Measurements from ENCODE around the gene CAND2.
"Not testable (repeated sequence)": the region's sequence is repeated elsewhere in the genome, so short reads cannot be mapped to it uniquely, and the experiment has no call there.

Gene CAND2

GRCh38 chr3:12841149-12841969, 44.9 kb downstream of the CAND2 start, which contains the start of gene RPL32:
Gene RPL32, minus strand, starts transcription at chr3:12841565. Its CDS starts 1,328 bp downstream, at chr3:12840237.
- Histone ChIP-seq H3K9me3 (no peaks in the 10 kb centered on the region), H3K4me3 (ENCODE audit: low read depth, low read length) (peak within 1 kb of the TSS; percentile 98), H3K4me1 (no peaks in the 10 kb centered on the region), H3K36me3 (peaks cover 47% of the 10 kb centered on the region), H3K27me3 (no peaks in the 10 kb centered on the region)
- peak; percentile 78 for DNase-seq
- peak; percentile 69 for TF ChIP-seq CTCF (IDR thresholded peaks at IDR 0.05; ENCODE audit: low read depth, low read length)

- DNase-seq, result no peak
- Histone ChIP-seq H3K36me3 (peaks cover 41% of the 10 kb centered on the region), H3K4me3 (ENCODE audit: low read depth, low read length) (peak overlapping the region; percentile 98), H3K27me3 (no peaks in the 10 kb centered on the region), H3K4me1 (no peaks in the 10 kb centered on the region), H3K9me3 (no peaks in the 10 kb centered on the region)
- TF ChIP-seq CTCF (IDR thresholded peaks at IDR 0.05; ENCODE audit: low read depth, low read length), result no peak
Measured at GRCh38 chr3:12841970-12842328, 45.5 kb downstream of the CAND2 start.

- Histone ChIP-seq H3K4me1 (no peaks in the 10 kb centered on the region), H3K9me3 (no peaks in the 10 kb centered on the region), H3K36me3 (peaks cover 36% of the 10 kb centered on the region), H3K27me3 (no peaks in the 10 kb centered on the region), H3K4me3 (ENCODE audit: low read depth, low read length) (no peak overlapping the region)
- no peak for TF ChIP-seq CTCF (IDR thresholded peaks at IDR 0.05; ENCODE audit: low read depth, low read length)
- DNase-seq, result no peak
Measured at GRCh38 chr3:12842469-12842868, 46.0 kb downstream of the CAND2 start.

- no peak overlapping the region for H3K4me3 ChIP-seq (ENCODE audit: low read depth, low read length)
- TF ChIP-seq CTCF (IDR thresholded peaks at IDR 0.05; ENCODE audit: low read depth, low read length), result no peak
- DNase-seq, result no peak
- H3K9me3 ChIP-seq, result no peaks in the 10 kb centered on the region
- H3K36me3 ChIP-seq, result peaks cover 2% of the 10 kb centered on the region
- H3K27me3 ChIP-seq, result no peaks in the 10 kb centered on the region
- H3K4me1 ChIP-seq, result no peaks in the 10 kb centered on the region
Measured at GRCh38 chr3:12845811-12846210, 49.3 kb downstream of the CAND2 start.

GRCh38 chr3:12852201-12852600, 55.7 kb downstream of the CAND2 start:
- Histone ChIP-seq H3K4me3 (ENCODE audit: low read depth, low read length) (no peak overlapping the region), H3K9me3 (no peaks in the 10 kb centered on the region), H3K27me3 (no peaks in the 10 kb centered on the region), H3K4me1 (no peaks in the 10 kb centered on the region), H3K36me3 (no peaks in the 10 kb centered on the region)
- no peak for TF ChIP-seq CTCF (IDR thresholded peaks at IDR 0.05; ENCODE audit: low read depth, low read length)
- DNase-seq, result no peak

GRCh38 chr3:12853847-12854246, 57.4 kb downstream of the CAND2 start:
- not testable (repeated sequence) for H3K4me3 ChIP-seq (ENCODE audit: low read depth, low read length); H3K4me1 ChIP-seq; H3K36me3 ChIP-seq; H3K9me3 ChIP-seq; DNase-seq; H3K27me3 ChIP-seq
